HepG2 (cell line): ENCODE data around the gene C1orf35. TPM values are rescaled to one million over a fixed set of nuclear protein-coding genes. Genes with fewer than 3 reads are reported as not detected.

ENCODE experiments used
- ATF7-NPFF ChIP-seq: sonication (generic); formaldehyde crosslinking; IDR thresholded peaks from 2 replicates; pipeline ENCODE4 v1.8.1; 2023; ENCODE audit warnings: mild to moderate bottlenecking, low read depth, missing genetic modification reagents, moderate library complexity
- ELF1 ChIP-seq: sonication (generic); formaldehyde crosslinking; IDR thresholded peaks from 2 replicates; pipeline ENCODE4 v1.4.0; 2020; ENCODE audit warnings: missing genetic modification reagents
- HOXD1 ChIP-seq: sonication (generic); formaldehyde crosslinking; IDR thresholded peaks from 2 replicates; pipeline ENCODE4 v1.5.0; 2020; ENCODE audit warnings: missing genetic modification reagents
- KAT2B ChIP-seq: fragments of 150-350 bp; IDR thresholded peaks from 2 replicates; pipeline ENCODE4 v1.6.1; 2014; ENCODE audit warnings: low read depth, low read length, borderline replicate concordance
- KDM2A ChIP-seq: sonication (generic); formaldehyde crosslinking; IDR thresholded peaks from 2 replicates; pipeline ENCODE4 v1.4.0; 2020; ENCODE audit warnings: low read depth, missing genetic modification reagents, borderline replicate concordance
- MEF2D ChIP-seq: sonication (generic); formaldehyde crosslinking; IDR thresholded peaks from 2 replicates; pipeline ENCODE4 v1.5.1; 2020; ENCODE audit warnings: mild to moderate bottlenecking, missing genetic modification reagents
- MIER3 ChIP-seq: IDR thresholded peaks from 2 replicates; pipeline ENCODE4 v1.6.1; 2016; ENCODE audit warnings: missing compliant biosample characterization, borderline replicate concordance
- MXD4 ChIP-seq: IDR thresholded peaks from 2 replicates; pipeline ENCODE4 v1.6.1; 2016; ENCODE audit warnings: mild to moderate bottlenecking, missing biosample characterization, missing genetic modification reagents
- NFYB ChIP-seq: sonication (generic); formaldehyde crosslinking; IDR thresholded peaks from 2 replicates; pipeline ENCODE4 v1.4.0; 2020; ENCODE audit warnings: missing genetic modification reagents
- ZFAT ChIP-seq: sonication (generic); formaldehyde crosslinking; conservative IDR thresholded peaks from 2 replicates; pipeline ENCODE4 v1.8.1; 2023; ENCODE audit warnings: missing genetic modification reagents, inconsistent platforms
- ZNF569 ChIP-seq: sonication (generic); formaldehyde crosslinking; IDR thresholded peaks from 2 replicates; pipeline ENCODE4 v1.5.0; 2020; ENCODE audit warnings: mild to moderate bottlenecking, missing genetic modification reagents, moderate library complexity, borderline replicate concordance
- ZNF709 ChIP-seq: sonication (generic); formaldehyde crosslinking; IDR thresholded peaks from 2 replicates; pipeline ENCODE4 v1.5.0; 2020; ENCODE audit warnings: mild to moderate bottlenecking, missing genetic modification reagents
- ZNF792 ChIP-seq: IDR thresholded peaks from 2 replicates; pipeline ENCODE4 v1.6.1; 2016
- polyA plus RNA-seq, 8 experiments: library from polyadenylated mRNA; depleted of rRNA in 3 of 8; stranded (reverse) in 7 of 8; unstranded in 1 of 8; fragments of >200 nt; fragmentation: Illumina TruSeq in 4 of 8; extraction: Trizol in 4 of 8; gene quantifications; 2 replicates each; pipeline versions ENCODE4 v1.2.1 to v1.2.3, GENCODE V29; 2011 to 2016; ENCODE audit warnings: low read depth in 4 of 8, missing spikeins in 1 of 8, mixed read lengths in 1 of 8; ENCODE audit not compliant: insufficient read depth in 1 of 8
- total RNA-seq, 5 experiments: library from RNA; depleted of rRNA; stranded (reverse); fragments of >200 nt; fragmentation: Illumina TruSeq; extraction: Trizol; gene quantifications; 2 replicates each; pipeline ENCODE4 v1.2.3, GENCODE V29; 2016; ENCODE audit warnings: low read depth in 1 of 5
- TF ChIP-seq, protein P1 (sequence below): sonication (generic); formaldehyde crosslinking; IDR thresholded peaks from 2 replicates; pipeline ENCODE4 v1.4.0; 2020; ENCODE audit warnings: low read depth, missing genetic modification reagents
- TF ChIP-seq, protein P2 (sequence below): sonication (generic); formaldehyde crosslinking; IDR thresholded peaks from 2 replicates; pipeline ENCODE4 v1.8.1; 2023; ENCODE audit warnings: mild to moderate bottlenecking, inconsistent platforms, moderate library complexity, missing genetic modification reagents, borderline replicate concordance
- TF ChIP-seq, protein P3 (sequence below): sonication (generic); formaldehyde crosslinking; IDR thresholded peaks from 2 replicates; pipeline ENCODE4 v1.8.0; 2022; ENCODE audit warnings: mild to moderate bottlenecking, missing genetic modification reagents, borderline replicate concordance
- TF ChIP-seq, protein P4 (sequence below): sonication (generic); formaldehyde crosslinking; IDR thresholded peaks from 2 replicates; pipeline ENCODE4 v1.4.0; 2020; ENCODE audit warnings: mild to moderate bottlenecking, missing genetic modification reagents
- TF ChIP-seq, protein P5 (sequence below): IDR thresholded peaks from 2 replicates; pipeline ENCODE4 v1.6.1; 2016; ENCODE audit warnings: low read depth, control low read depth

C1orf35 gene
- total and polyA plus RNA-seq, 2 of the 13 experiments (the other 11 are each of a cell fraction or from before 2014, with no cell fraction given) = 8.1 to 19.3 TPM

DNA sequence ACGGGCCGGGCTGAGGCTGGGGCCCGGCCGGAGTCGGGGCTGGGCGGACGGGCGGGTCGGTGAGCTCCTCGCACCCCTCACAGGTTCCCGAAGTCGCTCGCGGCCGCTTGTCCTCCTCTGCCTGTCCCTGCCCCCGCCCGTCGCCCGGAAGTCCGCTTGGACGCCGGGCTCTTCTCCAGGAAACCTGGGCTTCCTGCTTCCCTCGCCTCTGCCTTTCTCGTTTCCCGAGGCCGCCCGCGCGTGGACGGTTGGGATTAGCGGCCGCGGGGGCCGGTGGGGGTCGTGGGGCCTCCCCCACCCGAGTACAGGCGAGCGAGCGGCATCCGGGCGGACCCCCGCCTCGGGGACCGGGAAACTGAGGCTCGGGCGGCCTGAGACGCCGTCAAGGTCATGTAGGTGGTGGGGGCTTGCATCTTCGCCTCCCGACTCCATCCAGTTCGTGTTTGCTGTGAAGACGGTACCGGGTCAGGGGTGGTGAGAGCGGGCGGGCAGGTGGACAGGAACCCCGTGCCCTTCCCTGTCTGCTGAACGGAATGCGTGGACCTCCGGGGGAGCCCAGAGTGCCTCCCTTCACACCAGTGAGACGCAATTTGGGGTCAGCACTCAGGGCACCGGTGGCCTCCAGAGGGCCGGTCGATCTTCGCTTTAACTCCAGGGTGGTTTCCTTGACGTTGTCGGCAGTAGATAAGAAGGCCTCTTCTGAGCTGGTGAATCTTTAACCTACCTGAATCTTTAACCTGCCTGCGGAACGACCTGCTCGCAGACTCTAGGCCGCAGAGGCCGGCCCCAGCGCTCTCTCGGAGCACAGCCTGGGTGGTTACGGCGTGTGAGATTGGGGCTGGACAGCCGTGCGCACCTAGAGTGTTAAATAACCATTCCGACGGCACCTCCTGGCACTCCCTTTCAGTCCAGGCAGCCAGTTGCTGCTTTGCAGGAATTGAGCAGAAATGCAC, 19.9 kb downstream of the C1orf35 start (continued):
- TF ChIP-seq, protein P1, sequence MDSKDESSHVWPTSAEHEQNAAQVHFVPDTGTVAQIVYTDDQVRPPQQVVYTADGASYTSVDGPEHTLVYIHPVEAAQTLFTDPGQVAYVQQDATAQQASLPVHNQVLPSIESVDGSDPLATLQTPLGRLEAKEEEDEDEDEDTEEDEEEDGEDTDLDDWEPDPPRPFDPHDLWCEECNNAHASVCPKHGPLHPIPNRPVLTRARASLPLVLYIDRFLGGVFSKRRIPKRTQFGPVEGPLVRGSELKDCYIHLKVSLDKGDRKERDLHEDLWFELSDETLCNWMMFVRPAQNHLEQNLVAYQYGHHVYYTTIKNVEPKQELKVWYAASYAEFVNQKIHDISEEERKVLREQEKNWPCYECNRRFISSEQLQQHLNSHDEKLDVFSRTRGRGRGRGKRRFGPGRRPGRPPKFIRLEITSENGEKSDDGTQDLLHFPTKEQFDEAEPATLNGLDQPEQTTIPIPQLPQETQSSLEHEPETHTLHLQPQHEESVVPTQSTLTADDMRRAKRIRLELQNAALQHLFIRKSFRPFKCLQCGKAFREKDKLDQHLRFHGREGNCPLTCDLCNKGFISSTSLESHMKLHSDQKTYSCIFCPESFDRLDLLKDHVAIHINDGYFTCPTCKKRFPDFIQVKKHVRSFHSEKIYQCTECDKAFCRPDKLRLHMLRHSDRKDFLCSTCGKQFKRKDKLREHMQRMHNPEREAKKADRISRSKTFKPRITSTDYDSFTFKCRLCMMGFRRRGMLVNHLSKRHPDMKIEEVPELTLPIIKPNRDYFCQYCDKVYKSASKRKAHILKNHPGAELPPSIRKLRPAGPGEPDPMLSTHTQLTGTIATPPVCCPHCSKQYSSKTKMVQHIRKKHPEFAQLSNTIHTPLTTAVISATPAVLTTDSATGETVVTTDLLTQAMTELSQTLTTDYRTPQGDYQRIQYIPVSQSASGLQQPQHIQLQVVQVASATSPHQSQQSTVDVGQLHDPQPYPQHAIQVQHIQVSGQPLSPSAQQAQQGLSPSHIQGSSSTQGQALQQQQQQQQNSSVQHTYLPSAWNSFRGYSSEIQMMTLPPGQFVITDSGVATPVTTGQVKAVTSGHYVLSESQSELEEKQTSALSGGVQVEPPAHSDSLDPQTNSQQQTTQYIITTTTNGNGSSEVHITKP (CRISPR knock-in tag) = 0 out of 2 replicates have a peak, but pooled peaks have one; percentile 29
- no peak for TF ChIP-seq ZFAT (CRISPR knock-in tag)
- no peak for TF ChIP-seq ZNF569
- TF ChIP-seq, protein P2, sequence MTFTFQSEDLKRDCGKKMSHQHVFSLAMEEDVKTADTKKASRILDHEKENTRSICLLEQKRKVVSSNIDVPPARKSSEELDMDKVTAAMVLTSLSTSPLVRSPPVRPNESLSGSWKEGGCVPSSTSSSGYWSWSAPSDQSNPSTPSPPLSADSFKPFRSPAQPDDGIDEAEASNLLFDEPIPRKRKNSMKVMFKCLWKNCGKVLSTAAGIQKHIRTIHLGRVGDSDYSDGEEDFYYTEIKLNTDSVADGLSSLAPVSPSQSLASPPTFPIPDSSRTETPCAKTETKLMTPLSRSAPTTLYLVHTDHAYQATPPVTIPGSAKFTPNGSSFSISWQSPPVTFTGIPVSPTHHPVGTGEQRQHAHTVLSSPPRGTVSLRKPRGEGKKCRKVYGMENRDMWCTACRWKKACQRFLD = no peak
- no peak for TF ChIP-seq ZNF709
- 0 out of 2 replicates have a peak, but pooled peaks have one; percentile 14 for TF ChIP-seq NFYB (CRISPR knock-in tag)
- TF ChIP-seq MEF2D = 0 out of 2 replicates have a peak, but pooled peaks have one; percentile 53
- TF ChIP-seq, protein P3, sequence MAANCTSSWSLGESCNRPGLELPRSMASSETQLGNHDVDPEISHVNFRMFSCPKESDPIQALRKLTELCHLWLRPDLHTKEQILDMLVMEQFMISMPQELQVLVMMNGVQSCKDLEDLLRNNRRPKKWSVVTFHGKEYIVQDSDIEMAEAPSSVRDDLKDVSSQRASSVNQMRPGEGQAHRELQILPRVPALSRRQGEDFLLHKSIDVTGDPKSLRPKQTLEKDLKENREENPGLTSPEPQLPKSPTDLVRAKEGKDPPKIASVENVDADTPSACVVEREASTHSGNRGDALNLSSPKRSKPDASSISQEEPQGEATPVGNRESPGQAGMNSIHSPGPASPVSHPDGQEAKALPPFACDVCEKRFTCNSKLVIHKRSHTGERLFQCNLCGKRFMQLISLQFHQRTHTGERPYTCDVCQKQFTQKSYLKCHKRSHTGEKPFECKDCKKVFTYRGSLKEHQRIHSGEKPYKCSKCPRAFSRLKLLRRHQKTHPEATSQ (CRISPR knock-in tag) = no peak
- no peak for TF ChIP-seq KAT2B
- TF ChIP-seq KDM2A (CRISPR knock-in tag) = peak; percentile 36; the same call in 1 of the 2 replicates
- TF ChIP-seq, protein P4, sequence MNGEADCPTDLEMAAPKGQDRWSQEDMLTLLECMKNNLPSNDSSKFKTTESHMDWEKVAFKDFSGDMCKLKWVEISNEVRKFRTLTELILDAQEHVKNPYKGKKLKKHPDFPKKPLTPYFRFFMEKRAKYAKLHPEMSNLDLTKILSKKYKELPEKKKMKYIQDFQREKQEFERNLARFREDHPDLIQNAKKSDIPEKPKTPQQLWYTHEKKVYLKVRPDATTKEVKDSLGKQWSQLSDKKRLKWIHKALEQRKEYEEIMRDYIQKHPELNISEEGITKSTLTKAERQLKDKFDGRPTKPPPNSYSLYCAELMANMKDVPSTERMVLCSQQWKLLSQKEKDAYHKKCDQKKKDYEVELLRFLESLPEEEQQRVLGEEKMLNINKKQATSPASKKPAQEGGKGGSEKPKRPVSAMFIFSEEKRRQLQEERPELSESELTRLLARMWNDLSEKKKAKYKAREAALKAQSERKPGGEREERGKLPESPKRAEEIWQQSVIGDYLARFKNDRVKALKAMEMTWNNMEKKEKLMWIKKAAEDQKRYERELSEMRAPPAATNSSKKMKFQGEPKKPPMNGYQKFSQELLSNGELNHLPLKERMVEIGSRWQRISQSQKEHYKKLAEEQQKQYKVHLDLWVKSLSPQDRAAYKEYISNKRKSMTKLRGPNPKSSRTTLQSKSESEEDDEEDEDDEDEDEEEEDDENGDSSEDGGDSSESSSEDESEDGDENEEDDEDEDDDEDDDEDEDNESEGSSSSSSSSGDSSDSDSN (CRISPR knock-in tag) = peak; percentile 80
- no peak for TF ChIP-seq ELF1 (CRISPR knock-in tag)
- TF ChIP-seq HOXD1 (CRISPR knock-in tag) = peak; percentile 5; the same call in 1 of the 2 replicates
- peak; percentile 18; the same call in 1 of the 2 replicates for TF ChIP-seq MXD4 (CRISPR knock-in tag)
- TF ChIP-seq ZNF792 (CRISPR knock-in tag) = no peak
- TF ChIP-seq, protein P5, sequence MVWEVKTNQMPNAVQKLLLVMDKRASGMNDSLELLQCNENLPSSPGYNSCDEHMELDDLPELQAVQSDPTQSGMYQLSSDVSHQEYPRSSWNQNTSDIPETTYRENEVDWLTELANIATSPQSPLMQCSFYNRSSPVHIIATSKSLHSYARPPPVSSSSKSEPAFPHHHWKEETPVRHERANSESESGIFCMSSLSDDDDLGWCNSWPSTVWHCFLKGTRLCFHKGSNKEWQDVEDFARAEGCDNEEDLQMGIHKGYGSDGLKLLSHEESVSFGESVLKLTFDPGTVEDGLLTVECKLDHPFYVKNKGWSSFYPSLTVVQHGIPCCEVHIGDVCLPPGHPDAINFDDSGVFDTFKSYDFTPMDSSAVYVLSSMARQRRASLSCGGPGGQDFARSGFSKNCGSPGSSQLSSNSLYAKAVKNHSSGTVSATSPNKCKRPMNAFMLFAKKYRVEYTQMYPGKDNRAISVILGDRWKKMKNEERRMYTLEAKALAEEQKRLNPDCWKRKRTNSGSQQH (CRISPR knock-in tag) = no peak
- TF ChIP-seq ATF7-NPFF (CRISPR knock-in tag) = peak; percentile 3; the same call in 1 of the 2 replicates
- TF ChIP-seq MIER3 (CRISPR knock-in tag) = no peak
